ENCODE results near the gene OTOP2. TPM values are rescaled to one million over a fixed set of nuclear protein-coding genes. Genes with fewer than 3 reads are reported as not detected.

OTOP2 gene
- total and polyA plus RNA-seq, 10 of the 15 experiments (the other 5 are each of a cell fraction or from before 2014, with no cell fraction given): not detected

- ATAC-seq (no peak), FAIRE-seq (no peak), DNase-seq (ENCODE audit: low read depth, low spot score) (no peak)
- no peak overlapping the region for H2AFZ ChIP-seq (ENCODE audit: control insufficient read depth, low read depth, low read length)
- H3K4me1 ChIP-seq (ENCODE audit: control insufficient read depth, insufficient read depth, low read length): no peaks in the 10 kb centered on the region
- H3K36me3 ChIP-seq (ENCODE audit: control insufficient read depth in 2 of 2, insufficient read depth in 2 of 2, low read length in 1 of 2): no peaks in the 10 kb centered on the region
- no peak overlapping the region for H3K9ac ChIP-seq (ENCODE audit: control insufficient read depth, insufficient read depth, low read length)
- TF ChIP-seq NFYA (IDR thresholded peaks at IDR 0.05; ENCODE audit: borderline replicate concordance, low read depth, low read length) (no peak), ATF2 (IDR thresholded peaks at IDR 0.05; ENCODE audit: low read length) (no peak), NR2F1 (conservative IDR thresholded peaks at IDR 0.05) (no peak), IRF4 (IDR thresholded peaks at IDR 0.05; ENCODE audit: low read depth, low read length) (no peak), PKNOX1 (IDR thresholded peaks at IDR 0.05) (no peak), E4F1 (IDR thresholded peaks at IDR 0.05; ENCODE audit: borderline replicate concordance, partially characterized antibody) (no peak), RUNX3 (IDR thresholded peaks at IDR 0.05; ENCODE audit: low read length) (no peak), BACH1 (IDR thresholded peaks at IDR 0.05; ENCODE audit: borderline replicate concordance) (no peak), HDAC2 (IDR thresholded peaks at IDR 0.05) (no peak), ATF3 (IDR thresholded peaks at IDR 0.05; ENCODE audit: borderline replicate concordance, extremely low read depth, low read depth, low read length) (no peak), RBBP5 (conservative IDR thresholded peaks at IDR 0.05) (no peak), CBFB (IDR thresholded peaks at IDR 0.05; ENCODE audit: low read depth) (no peak)
- H4K20me1 ChIP-seq (ENCODE audit: control insufficient read depth, insufficient read depth): no peaks in the 10 kb centered on the region
- H3K4me3 ChIP-seq: no peak overlapping the region
- WGBS (ENCODE audit: insufficient coverage, insufficient replicate concordance, low lambda C conversion rate, missing lambda C conversion rate): 10% methylated on average over 6 of the region's 6 CpGs
- RAD21 ChIA-PET (ENCODE audit: unreplicated experiment): interaction anchor here (0.7 to 8.1 kb wide), 4 partner anchors 8 to 280 kb away, joined by 3 to 73 read pairs (median 4); no protein-coding TSS in a partner anchor
- in situ Hi-C loops (cut with MboI) (loop anchor here (5.0 kb wide), 1 partner anchor 37 kb away; no protein-coding TSS in a partner anchor), intact Hi-C loops (cut with micrococcal nuclease; ENCODE audit: unreplicated experiment) (no loop called here)
- POLR2A ChIA-PET: interaction anchor here (0.7 kb wide), 1 partner anchor 47 kb away, joined by 3 read pairs; no protein-coding TSS in a partner anchor
- no peaks in the 10 kb centered on the region for H3K79me2 ChIP-seq (ENCODE audit: control insufficient read depth, insufficient read depth, low read length)
- SMC1A ChIA-PET (ENCODE audit: uncharacterized antibody, unreplicated experiment): interaction anchor here (0.5 to 3.0 kb wide), 3 partner anchors 37 to 1437 kb away, joined by 3 to 10 read pairs (median 5); no protein-coding TSS in a partner anchor
- CTCF ChIA-PET: interaction anchor here (12.6 kb wide), 1 partner anchor 37 kb away, joined by 274 read pairs; no protein-coding TSS in a partner anchor
- H3K27me3 ChIP-seq (replicated peaks in 1 of 2; ENCODE audit: control insufficient read depth in 2 of 2, insufficient read depth in 2 of 2, low read length in 1 of 2): peaks cover 11 to 16% of the 10 kb centered on the region in 2 experiments
- BruUV-seq (replicated peaks): no TSS peak
- H3K4me2 ChIP-seq (ENCODE audit: control insufficient read depth, insufficient read depth): no peak overlapping the region
- no peak overlapping the region for H3K27ac ChIP-seq (ENCODE audit: control insufficient read depth, insufficient read depth)
- H3K9me3 ChIP-seq (replicated peaks; ENCODE audit: control insufficient read depth, insufficient read depth, low read length): no peaks in the 10 kb centered on the region
Observed at GRCh38 chr17:74920642-74921025, 3.4 kb upstream of the OTOP2 start.

Measured in GM12878 (cell line).